Omental fat pad (tissue), 4 donors: ENCODE measurements around the gene MRPS10. TPM values are rescaled to one million over a fixed set of nuclear protein-coding genes. Genes with fewer than 3 reads are reported as not detected.
"Not testable (repeated sequence)": the region's sequence is repeated elsewhere in the genome, so short reads cannot be mapped to it uniquely, and the experiment has no call there.

Source experiments
- ATAC-seq: fragments of 150-250 bp; one replicate; pipeline ENCODE4 v1.9.1; 2016; ENCODE audit warnings: mild to moderate bottlenecking, moderate library complexity; ENCODE audit not compliant: low FRiP score
- DNase-seq: peaks from one replicate; pipeline ENCODE4 v3.0.0-alpha.2; 2019; ENCODE audit warnings: low spot score
- total RNA-seq, 4 donors: library from RNA; depleted of rRNA; stranded (reverse); fragments of >200 nt; gene quantifications; one replicate each; pipeline ENCODE4 v1.1.0, GENCODE V29; 2016
- TF ChIP-seq, protein P1 (sequence below), 3 donors: fragments of 450-650 bp; IDR thresholded peaks; one replicate each; pipeline ENCODE4 v1.5.1; 2016 to 2017; ENCODE audit warnings: antibody characterized with exemption in 3 of 3, mild to moderate bottlenecking in 3 of 3, moderate library complexity in 2 of 3

The MRPS10 gene
- total RNA-seq, 4 donors from 2014 or later, result 21.4 to 38.0 (median 27.2) TPM

DNA sequence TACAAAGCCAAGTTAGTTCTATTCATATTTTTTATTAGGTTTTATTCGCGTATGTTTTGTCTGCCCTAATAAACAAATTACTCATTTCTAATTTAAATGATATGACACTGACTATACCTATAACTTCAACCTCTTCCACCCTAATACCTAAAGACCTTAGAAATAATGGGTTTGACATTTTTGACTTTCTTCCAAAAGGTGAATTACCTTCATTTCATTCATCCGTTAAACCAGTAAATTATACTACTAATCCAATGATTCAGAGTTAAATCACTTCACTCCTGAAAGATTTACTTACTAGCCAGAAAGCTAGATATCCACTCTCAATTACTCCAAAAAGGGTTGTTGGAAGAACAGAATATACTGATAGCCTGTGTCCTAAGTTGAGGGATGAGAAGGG lies 5.2 kb downstream of the MRPS10 start:
- DNase-seq (no peak), ATAC-seq (no peak)
- TF ChIP-seq, protein P1, sequence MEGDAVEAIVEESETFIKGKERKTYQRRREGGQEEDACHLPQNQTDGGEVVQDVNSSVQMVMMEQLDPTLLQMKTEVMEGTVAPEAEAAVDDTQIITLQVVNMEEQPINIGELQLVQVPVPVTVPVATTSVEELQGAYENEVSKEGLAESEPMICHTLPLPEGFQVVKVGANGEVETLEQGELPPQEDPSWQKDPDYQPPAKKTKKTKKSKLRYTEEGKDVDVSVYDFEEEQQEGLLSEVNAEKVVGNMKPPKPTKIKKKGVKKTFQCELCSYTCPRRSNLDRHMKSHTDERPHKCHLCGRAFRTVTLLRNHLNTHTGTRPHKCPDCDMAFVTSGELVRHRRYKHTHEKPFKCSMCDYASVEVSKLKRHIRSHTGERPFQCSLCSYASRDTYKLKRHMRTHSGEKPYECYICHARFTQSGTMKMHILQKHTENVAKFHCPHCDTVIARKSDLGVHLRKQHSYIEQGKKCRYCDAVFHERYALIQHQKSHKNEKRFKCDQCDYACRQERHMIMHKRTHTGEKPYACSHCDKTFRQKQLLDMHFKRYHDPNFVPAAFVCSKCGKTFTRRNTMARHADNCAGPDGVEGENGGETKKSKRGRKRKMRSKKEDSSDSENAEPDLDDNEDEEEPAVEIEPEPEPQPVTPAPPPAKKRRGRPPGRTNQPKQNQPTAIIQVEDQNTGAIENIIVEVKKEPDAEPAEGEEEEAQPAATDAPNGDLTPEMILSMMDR (IDR thresholded peaks at IDR 0.05), result no peak

DNA sequence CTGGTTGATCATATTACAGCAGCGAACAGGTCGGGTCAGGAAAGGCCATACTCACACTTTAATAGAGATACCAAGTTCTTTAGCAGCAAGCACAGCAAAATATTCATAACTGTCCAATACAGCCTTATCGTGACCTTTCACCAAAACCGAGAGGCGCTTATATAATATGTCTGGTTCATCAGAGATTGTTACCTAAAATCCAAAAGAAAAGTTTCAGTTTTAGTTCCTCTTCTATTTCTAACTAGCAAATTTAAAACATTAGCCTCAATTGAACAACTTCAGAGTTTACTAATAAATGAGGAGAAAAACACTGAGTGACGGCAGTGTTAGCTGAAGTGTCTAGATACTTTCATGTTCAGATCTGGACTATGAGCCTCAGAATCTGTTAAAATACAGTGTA lies 5.9 kb downstream of the MRPS10 start:
- DNase-seq, result no peak
- TF ChIP-seq, protein P1 (IDR thresholded peaks at IDR 0.05), result no peak
- ATAC-seq, result no peak

DNA sequence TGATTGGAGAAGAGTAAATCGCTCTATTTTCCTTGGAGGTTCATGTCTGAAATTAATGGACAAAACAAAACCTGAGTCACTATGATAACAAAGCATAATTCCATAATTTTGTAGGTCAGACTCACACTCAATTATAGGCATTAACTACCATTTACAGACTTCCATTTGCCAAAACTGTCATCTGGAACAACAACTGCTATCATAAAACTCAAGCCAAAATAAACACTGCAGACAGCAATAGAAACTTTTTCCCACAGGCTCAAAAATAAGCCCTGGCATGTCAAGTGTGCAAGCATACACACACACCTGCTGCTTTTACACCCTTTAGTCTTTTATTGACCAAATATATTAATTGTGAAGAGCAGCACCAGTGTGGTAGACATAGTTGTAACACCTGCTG lies 7.1 kb downstream of the MRPS10 start:
- no peak for ATAC-seq
- TF ChIP-seq, protein P1 (IDR thresholded peaks at IDR 0.05), result no peak
- DNase-seq, result no peak

DNA sequence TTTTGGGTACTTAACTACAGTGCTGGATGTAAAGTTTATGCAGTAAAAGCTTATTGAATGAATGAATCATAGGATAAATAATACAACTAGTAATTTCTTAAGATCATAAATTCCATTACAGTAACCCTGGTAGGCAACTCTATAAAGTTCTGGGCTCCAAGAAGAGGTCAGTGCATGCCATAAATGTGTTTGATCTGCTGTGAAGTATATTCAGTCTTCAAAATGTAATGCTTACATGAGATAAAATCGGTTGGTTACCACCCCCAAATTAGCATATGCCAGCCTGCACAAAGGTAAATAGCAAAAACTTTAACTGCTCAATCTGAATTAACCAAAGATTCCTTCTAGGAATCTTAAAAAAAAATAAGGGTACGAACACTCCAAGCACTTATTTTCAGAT lies 10.1 kb downstream of the MRPS10 start:
- not testable (repeated sequence) for ATAC-seq, DNase-seq

DNA sequence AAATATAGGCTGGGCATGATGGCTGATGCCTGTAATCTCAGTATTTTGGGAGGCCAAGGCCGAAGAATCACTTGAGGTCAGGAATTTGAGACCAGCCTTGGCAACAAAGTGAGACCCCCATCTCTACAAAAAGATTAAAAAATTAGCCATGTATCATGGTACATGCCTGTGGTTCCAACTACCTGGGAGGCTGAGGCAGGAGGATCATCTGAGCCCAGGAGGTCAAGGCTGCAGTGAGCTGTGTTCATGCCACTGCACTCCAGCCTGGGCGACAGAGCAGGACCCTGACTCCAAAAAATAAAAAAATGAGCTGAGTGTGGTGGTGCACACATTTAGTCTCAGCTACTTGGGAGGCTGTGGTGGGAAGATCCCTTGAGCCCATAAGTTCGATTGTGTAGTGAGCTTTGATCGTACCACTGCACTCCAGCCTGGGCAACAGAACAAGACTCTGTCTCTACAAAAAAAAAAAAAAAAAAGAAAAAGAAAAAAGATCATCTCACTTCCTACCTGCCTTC lies 12.8 kb downstream of the MRPS10 start:
- TF ChIP-seq, protein P1 (IDR thresholded peaks at IDR 0.05), result no peak
- DNase-seq (no peak), ATAC-seq (no peak)

DNA sequence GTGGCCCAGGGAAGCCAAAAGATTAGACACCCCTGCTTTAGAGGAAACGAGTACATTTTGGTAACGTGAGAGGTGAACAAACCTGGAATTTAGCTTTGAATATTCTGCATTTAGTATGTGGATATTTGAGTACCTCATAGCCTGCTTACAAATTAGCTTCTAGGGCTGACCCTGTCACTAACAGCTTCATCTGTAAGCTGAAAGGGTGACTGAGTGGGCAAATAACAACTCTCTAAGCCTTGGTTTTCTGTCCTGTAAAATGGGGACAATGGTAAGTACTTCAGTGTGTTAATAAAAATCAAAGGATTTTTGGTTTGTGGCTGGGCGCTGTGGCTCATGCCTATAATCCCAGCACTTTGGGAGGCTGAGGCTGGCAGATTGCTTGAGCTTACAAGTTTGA lies 14.5 kb downstream of the MRPS10 start:
- ATAC-seq (no peak), DNase-seq (no peak)
- TF ChIP-seq, protein P1 (IDR thresholded peaks at IDR 0.05), result no peak

DNA sequence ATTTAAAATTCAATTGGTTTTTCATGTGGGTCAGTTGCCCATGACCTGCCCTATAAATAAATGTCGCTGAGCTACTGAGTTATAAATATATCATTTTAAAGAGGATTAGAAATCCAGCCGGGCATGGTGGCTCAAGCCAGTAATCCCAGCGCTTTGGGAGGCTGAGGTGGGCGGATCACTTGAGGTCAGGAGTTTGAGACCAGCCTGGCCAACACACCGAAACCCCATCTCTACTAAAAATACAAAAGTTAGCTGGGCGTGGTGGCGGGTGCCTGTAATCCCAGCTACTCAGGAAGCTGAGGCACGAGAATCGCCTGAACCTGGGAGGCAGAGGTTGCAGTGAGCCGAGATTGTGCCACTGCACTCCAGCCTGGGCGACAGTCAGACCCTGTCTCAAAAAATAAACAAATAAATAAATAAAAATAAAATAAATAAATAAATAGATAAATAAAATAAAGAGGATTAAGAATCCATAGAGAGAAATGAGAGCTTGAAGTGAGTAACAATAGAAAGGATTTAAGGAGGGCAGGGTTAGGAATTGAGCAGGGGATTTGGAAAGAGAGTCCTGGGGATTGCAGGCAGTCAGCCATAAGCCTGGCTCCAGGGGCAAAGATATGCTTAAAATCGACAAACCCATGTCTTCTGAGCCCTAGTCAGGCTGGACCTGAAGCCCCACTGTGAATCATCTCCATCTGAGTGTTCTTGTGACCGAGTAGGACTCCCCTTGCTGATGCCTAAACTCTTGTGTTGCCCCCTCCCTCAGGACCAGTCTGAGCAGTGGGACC lies 15.3 kb downstream of the MRPS10 start:
- ATAC-seq, result not testable (repeated sequence)

DNA sequence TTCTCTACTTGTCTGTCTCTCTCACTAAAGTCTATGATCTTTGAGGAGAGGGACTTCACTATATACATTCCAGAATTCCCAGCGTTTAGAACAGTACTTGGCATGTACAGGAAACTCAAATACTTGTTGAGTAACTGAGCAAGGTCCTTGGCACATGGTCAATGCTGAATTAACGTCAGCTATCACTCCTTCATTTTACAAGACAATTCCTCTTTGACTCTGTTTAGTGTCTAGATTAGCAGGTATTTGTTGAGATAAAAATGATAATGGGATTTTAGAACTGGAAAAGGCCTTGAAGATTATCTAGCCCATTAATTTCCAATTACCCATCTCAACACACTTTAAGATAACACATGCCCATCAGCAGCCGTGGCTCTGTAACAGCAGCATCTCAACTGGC lies 16.3 kb downstream of the MRPS10 start:
- ATAC-seq (no peak), DNase-seq (no peak)
- TF ChIP-seq, protein P1 (IDR thresholded peaks at IDR 0.05), result no peak

More for the DNA sequence above, 15.3 kb downstream of the MRPS10 start:
- DNase-seq, result not testable (repeated sequence)
